Left lung (tissue), 10 donors: ENCODE data around the gene NPC2. TPM values are rescaled to one million over a fixed set of nuclear protein-coding genes. Genes with fewer than 3 reads are reported as not detected.
A peak's percentile ranks its signal among the peaks of the same experiment; 100 is the strongest.
"Not testable (repeated sequence)": the region's sequence is repeated elsewhere in the genome, so short reads cannot be mapped to it uniquely, and the experiment has no call there.

Experiments used
- ATAC-seq: fragments of 200-7000 bp; cut with Tn5 transposase; one replicate; pipeline ENCODE4 v1.9.1; 2020; ENCODE audit warnings: moderate library complexity
- DNase-seq, 4 donors: peaks; one replicate each; pipeline ENCODE4 v3.0.0-alpha.2; 2013 to 2020
- H3K27ac ChIP-seq, 2 donors: fragments of 200-600 bp; sonication (generic) in 1 of 2; one replicate each; pipeline versions ENCODE4 v1.5.0 to v1.8.0; 2020 to 2021
- H3K27me3 ChIP-seq, 2 donors: fragments of 200-600 bp; sonication (generic) in 1 of 2; one replicate each; pipeline versions ENCODE4 v1.5.0 to v1.8.0; 2020 to 2021
- H3K36me3 ChIP-seq, 2 donors: fragments of 200-600 bp; sonication (generic) in 1 of 2; one replicate each; pipeline versions ENCODE4 v1.5.0 to v1.8.0; 2020 to 2021
- H3K4me1 ChIP-seq, 2 donors: fragments of 200-600 bp; one replicate each; pipeline ENCODE4 v1.8.0; 2021
- H3K4me3 ChIP-seq, 2 donors: fragments of 200-600 bp; sonication (generic) in 1 of 2; one replicate each; pipeline versions ENCODE4 v1.5.0 to v1.8.0; 2020 to 2021; ENCODE audit warnings: mild to moderate bottlenecking in 1 of 2
- H3K9me3 ChIP-seq, 2 donors: fragments of 200-600 bp; sonication (generic) in 1 of 2; one replicate each; pipeline versions ENCODE4 v1.5.0 to v1.8.0; 2020 to 2021
- CTCF ChIP-seq, 2 donors: fragments of 200-600 bp; sonication (generic) in 1 of 2; IDR thresholded peaks; one replicate each; pipeline versions ENCODE4 v1.5.0 to v1.8.0; 2021; ENCODE audit warnings: antibody characterized with exemption in 2 of 2
- intact Hi-C, 2 donors: fragments of 100-400 bp; cut with DNase I; formaldehyde crosslinking; loops; one replicate each; pipeline versions ENCODE4 v1.11.2 to v1.14.2; 2022
- polyA plus RNA-seq, 6 donors: library from polyadenylated mRNA; unstranded; fragments of 120-200 nt; gene quantifications; one replicate each; pipeline ENCODE4 v1.2.1, GENCODE V29; 2013; ENCODE audit not compliant: insufficient read length in 6 of 6
- total RNA-seq, 2 donors: library from RNA; stranded (reverse); fragmentation: NEBNext Ultra II Directional; extraction: Animal tissue kit (Norgen Biotek cat#: 25700); gene quantifications; one replicate each; pipeline ENCODE4 v1.2.1, GENCODE V29; 2021
- donor health status: DM: no; HTN: yes; CAD: no.
- donor health status: DM: no; HTN: no; CAD: no.

NPC2 gene
- total and polyA plus RNA-seq, 8 donors: 776 to 1,413 (median 995) TPM

DNA sequence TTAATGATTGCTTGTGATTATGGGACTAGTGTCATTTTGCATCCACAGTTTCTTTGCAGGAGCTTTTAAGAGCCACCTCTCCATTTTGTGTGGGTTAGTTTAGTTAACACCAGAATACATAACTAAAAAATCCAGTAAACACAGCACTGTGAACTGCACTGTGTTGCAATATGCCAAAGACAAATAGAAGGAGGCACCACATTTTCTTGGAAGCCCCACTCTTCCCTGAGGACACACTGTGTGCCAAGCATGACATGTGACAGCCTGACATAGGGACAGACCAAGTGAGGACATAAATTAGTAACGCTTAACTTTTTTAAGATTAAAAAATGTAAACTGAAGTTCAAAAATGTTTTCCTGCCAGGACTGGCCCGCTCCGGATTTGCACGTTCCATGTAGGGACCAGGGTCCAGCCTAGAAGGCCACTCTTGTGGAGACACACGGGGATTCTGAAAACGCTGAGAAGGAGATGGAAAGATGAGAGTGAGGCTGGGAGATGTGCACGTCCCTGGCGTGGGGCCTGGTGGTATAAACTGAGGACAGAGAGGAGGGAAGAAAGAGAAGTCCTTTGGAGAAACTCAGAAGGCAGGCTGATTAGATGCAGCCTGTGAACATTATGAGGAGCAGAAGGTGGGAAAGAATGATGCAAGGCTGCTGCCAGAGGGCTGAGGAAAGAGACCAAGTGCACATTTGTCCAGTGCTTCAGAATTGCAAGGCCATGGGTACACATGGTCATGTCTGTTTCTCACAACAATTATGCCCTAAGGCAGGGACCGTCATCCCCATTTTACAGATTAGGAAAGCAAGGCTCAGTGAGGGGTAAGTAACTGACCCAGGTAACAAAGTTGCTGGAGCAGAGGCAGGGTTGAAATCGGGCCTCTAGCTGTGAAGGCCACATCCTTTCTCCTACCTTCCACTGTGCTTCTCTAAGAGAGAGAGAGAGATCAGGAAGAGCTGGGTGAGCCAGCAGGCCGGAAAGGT is 45.6 kb upstream of the NPC2 start:
- intact Hi-C loops: no loop called here
- Histone ChIP-seq H3K4me3 (no peak overlapping the region), H3K27me3 (no peaks in the 10 kb centered on the region), H3K9me3 (no peaks in the 10 kb centered on the region), H3K36me3 (no peaks in the 10 kb centered on the region), H3K27ac (no peak overlapping the region), H3K4me1 (no peaks in the 10 kb centered on the region)
- no peak for ATAC-seq
- no peak for TF ChIP-seq CTCF (IDR thresholded peaks at IDR 0.05)
- no peak for DNase-seq

DNA sequence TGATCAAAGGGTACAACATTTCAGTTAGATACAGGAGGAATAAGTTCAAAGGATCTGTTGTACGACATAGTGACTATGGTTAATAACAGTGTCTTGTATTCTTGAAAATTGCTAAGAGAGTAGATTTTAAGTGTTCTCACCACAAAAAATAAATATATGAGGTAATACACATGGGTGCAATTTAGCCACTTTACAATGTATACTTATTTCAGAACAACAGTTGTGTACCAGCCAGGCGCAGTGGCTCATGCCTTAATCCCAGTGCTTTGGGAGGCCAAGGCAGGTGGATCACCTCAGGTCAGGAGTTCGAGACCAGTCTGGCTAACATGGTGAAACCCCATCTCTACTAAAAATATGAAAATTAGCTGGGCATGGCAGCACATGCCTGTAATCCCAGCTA is 43.2 kb upstream of the NPC2 start:
- H3K27me3 ChIP-seq, H3K4me3 ChIP-seq, intact Hi-C loops, H3K4me1 ChIP-seq, DNase-seq, H3K36me3 ChIP-seq, H3K27ac ChIP-seq, H3K9me3 ChIP-seq: not testable (repeated sequence)
- ATAC-seq: peak; percentile 57

DNA sequence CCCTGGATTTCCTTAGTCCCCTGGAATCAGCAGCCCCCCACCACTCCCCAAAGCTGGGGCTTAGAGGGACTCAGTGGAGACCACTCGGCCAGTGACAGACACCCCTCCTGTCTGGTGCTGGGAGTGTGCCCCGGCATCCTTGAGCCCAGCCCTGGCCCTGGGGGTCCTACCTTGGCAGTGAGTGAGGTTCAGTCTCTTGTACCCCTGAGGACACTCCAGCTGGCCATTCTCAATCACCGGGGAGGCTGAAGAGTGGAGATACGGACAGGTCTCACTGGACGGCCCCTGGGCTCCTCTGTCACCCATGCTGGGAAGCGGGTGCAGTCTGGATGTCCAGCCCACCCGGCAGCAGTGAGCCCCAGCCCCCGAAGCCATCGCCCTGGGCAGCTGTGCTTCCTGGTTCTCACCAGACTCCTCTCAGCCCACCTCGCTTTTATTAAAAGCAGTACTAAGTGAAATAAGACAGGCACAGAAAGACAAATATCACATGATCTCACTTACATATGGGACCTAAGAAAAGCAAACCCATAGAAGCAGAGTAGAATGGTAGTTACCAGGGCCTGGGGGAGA is 42.7 kb upstream of the NPC2 start:
- DNase-seq: no peak
- no peak for TF ChIP-seq CTCF (IDR thresholded peaks at IDR 0.05)
- peak; percentile 9 for ATAC-seq
- intact Hi-C loops: no loop called here
- no peak overlapping the region for H3K4me3 ChIP-seq
- no peaks in the 10 kb centered on the region for H3K36me3 ChIP-seq
- no peak overlapping the region for H3K27ac ChIP-seq
- no peaks in the 10 kb centered on the region for H3K4me1 ChIP-seq
- H3K9me3 ChIP-seq: no peaks in the 10 kb centered on the region
- no peaks in the 10 kb centered on the region for H3K27me3 ChIP-seq

DNA sequence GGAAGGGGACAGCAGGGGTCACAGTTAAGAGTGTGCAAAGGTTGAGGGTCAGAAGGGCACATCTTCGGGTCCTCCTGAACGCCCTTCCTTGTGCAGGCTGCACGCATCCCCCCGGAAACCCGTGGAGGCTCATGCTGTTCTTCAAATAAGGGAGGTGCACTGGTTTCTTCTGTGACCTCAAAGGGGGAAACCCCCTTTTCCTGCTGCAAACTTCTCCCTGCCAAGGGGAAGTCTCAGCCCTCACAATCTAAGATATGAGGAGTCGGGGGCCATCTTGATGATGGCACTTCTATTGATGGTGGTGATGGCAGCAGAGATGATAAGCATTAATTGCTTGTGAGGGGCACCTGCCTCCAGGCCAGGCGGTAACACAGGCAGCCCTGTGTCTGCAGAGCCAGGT is 40.5 kb upstream of the NPC2 start:
- DNase-seq: no peak
- Histone ChIP-seq H3K27ac (no peak overlapping the region), H3K9me3 (no peaks in the 10 kb centered on the region), H3K4me1 (no peaks in the 10 kb centered on the region), H3K27me3 (no peaks in the 10 kb centered on the region), H3K4me3 (no peak overlapping the region), H3K36me3 (no peaks in the 10 kb centered on the region)
- ATAC-seq: no peak
- intact Hi-C loops: no loop called here
- no peak for TF ChIP-seq CTCF (IDR thresholded peaks at IDR 0.05)

DNA sequence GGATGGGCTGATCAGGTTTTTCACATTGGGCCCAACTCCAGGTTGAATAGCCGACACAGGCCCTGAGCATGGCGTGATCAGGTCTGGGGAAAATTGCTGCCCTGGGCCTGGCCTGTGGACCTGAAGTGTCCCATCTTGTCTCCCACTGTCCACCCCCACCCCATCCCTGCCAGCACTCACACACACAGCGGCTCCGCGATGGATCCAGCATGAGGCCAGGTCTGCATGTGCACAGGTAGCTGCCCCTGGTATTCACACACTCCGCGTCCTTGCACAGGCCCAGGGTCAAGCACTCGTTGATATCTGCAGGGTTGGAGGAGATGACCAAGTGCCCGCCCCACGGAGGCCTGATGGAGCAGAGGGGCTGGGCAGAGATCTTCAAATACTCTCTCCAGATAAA is 39.1 kb upstream of the NPC2 start:
- no peaks in the 10 kb centered on the region for H3K4me1 ChIP-seq
- H3K9me3 ChIP-seq: no peaks in the 10 kb centered on the region
- DNase-seq (no peak), ATAC-seq (no peak)
- no peak for TF ChIP-seq CTCF (IDR thresholded peaks at IDR 0.05)
- H3K36me3 ChIP-seq: no peaks in the 10 kb centered on the region
- H3K27ac ChIP-seq: no peak overlapping the region
- intact Hi-C loops: no loop called here
- no peak overlapping the region for H3K4me3 ChIP-seq
- no peaks in the 10 kb centered on the region for H3K27me3 ChIP-seq
